ENCODE results near the gene ODC1. TPM values are rescaled to one million over a fixed set of nuclear protein-coding genes. Genes with fewer than 3 reads are reported as not detected.

ODC1 gene
- polyA plus RNA-seq, 1 of the 3 experiments (the other 2 are of a cell fraction): 253 TPM

- Histone ChIP-seq H3K27me3 (ENCODE audit: insufficient read depth) (no peaks in the 10 kb centered on the region), H3K9me2 (no peaks in the 10 kb centered on the region), H3K36me3 (replicated peaks in 1 of 2; ENCODE audit: control insufficient read depth in 1 of 2, insufficient read depth in 2 of 2, low read length in 1 of 2) (no peaks in the 10 kb centered on the region), H3K4me3 (ENCODE audit: low read depth in 2 of 2, low read length in 1 of 2) (no peak overlapping the region), H3K4me1 (ENCODE audit: control insufficient read depth in 1 of 2, insufficient read depth in 2 of 2, low read depth in 1 of 2, low read length in 1 of 2) (peaks cover 0 to 3% of the 10 kb centered on the region in 2 experiments; a peak in 2 of 4 replicates), H3F3A (replicated peaks; ENCODE audit: insufficient read depth) (no peaks in the 10 kb centered on the region), H4K20me1 (ENCODE audit: insufficient read depth) (no peaks in the 10 kb centered on the region), H2AFZ (ENCODE audit: low read depth) (no peak overlapping the region), H3K27ac (ENCODE audit: low read depth in 2 of 2, low read length in 1 of 2) (no peak overlapping the region), H3K9me3 (peaks cover 8% of the 10 kb centered on the region; the same call in 1 of the 2 replicates), H3K4me2 (no peak overlapping the region), H3K9ac (no peak overlapping the region), H3K79me2 (ENCODE audit: insufficient read depth) (no peaks in the 10 kb centered on the region)
- TF ChIP-seq FOXJ3 (CRISPR knock-in tag; IDR thresholded peaks at IDR 0.05): no peak
- TF ChIP-seq SMC3 (IDR thresholded peaks at IDR 0.05; ENCODE audit: low read depth, low read length): no peak
- TF ChIP-seq TAF1 (IDR thresholded peaks at IDR 0.05; ENCODE audit: borderline replicate concordance, low read depth, low read length): no peak
- TF ChIP-seq, protein P1, sequence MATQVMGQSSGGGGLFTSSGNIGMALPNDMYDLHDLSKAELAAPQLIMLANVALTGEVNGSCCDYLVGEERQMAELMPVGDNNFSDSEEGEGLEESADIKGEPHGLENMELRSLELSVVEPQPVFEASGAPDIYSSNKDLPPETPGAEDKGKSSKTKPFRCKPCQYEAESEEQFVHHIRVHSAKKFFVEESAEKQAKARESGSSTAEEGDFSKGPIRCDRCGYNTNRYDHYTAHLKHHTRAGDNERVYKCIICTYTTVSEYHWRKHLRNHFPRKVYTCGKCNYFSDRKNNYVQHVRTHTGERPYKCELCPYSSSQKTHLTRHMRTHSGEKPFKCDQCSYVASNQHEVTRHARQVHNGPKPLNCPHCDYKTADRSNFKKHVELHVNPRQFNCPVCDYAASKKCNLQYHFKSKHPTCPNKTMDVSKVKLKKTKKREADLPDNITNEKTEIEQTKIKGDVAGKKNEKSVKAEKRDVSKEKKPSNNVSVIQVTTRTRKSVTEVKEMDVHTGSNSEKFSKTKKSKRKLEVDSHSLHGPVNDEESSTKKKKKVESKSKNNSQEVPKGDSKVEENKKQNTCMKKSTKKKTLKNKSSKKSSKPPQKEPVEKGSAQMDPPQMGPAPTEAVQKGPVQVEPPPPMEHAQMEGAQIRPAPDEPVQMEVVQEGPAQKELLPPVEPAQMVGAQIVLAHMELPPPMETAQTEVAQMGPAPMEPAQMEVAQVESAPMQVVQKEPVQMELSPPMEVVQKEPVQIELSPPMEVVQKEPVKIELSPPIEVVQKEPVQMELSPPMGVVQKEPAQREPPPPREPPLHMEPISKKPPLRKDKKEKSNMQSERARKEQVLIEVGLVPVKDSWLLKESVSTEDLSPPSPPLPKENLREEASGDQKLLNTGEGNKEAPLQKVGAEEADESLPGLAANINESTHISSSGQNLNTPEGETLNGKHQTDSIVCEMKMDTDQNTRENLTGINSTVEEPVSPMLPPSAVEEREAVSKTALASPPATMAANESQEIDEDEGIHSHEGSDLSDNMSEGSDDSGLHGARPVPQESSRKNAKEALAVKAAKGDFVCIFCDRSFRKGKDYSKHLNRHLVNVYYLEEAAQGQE (IDR thresholded peaks at IDR 0.05; ENCODE audit: low read depth, low read length): no peak
- no peak for TF ChIP-seq RAD21 (IDR thresholded peaks at IDR 0.05; ENCODE audit: low read length)
- DNase-seq: no peak
- ChIA-PET POLR2A (interaction anchor here (0.9 kb wide), 1 partner anchor 30 kb away, joined by 4 read pairs; no protein-coding TSS in a partner anchor), CTCF (interaction anchor here (0.6 to 1.7 kb wide), 2 partner anchors 10 kb away, joined by 3 to 5 read pairs; no protein-coding TSS in a partner anchor)
- 77% methylated on average over 22 of the region's 22 CpGs for WGBS (ENCODE audit: low lambda C conversion rate)
Measured at GRCh38 chr2:10493634-10494281, 45.6 kb upstream of the ODC1 start.

GRCh38 chr2:10493075-10493633 is 45.0 kb upstream of the ODC1 start:
- no peak overlapping the region for H2AFZ ChIP-seq (ENCODE audit: low read depth)
- no peaks in the 10 kb centered on the region for H3K79me2 ChIP-seq (ENCODE audit: insufficient read depth)
- H3F3A ChIP-seq (replicated peaks; ENCODE audit: insufficient read depth): no peaks in the 10 kb centered on the region
- no peak for TF ChIP-seq RCOR1 (IDR thresholded peaks at IDR 0.05; ENCODE audit: low read length)
- WGBS (ENCODE audit: low lambda C conversion rate): 78% methylated on average over 5 of the region's 5 CpGs
- no peak overlapping the region for H3K4me2 ChIP-seq
- H3K9me3 ChIP-seq: peaks cover 8% of the 10 kb centered on the region; the same call in 1 of the 2 replicates
- H3K9me2 ChIP-seq: no peaks in the 10 kb centered on the region
- H3K4me3 ChIP-seq (ENCODE audit: low read depth in 2 of 2, low read length in 1 of 2): no peak overlapping the region
- POLR2A ChIA-PET: interaction anchor here (0.9 kb wide), 1 partner anchor 30 kb away, joined by 4 read pairs; no protein-coding TSS in a partner anchor
- H3K27me3 ChIP-seq (ENCODE audit: insufficient read depth): no peaks in the 10 kb centered on the region
- no peak overlapping the region for H3K9ac ChIP-seq
- no peak for DNase-seq
- CTCF ChIA-PET: no interaction called here
- H3K4me1 ChIP-seq (ENCODE audit: control insufficient read depth in 1 of 2, insufficient read depth in 2 of 2, low read depth in 1 of 2, low read length in 1 of 2): peaks cover 0 to 3% of the 10 kb centered on the region in 2 experiments; a peak in 2 of 4 replicates
- H3K36me3 ChIP-seq (replicated peaks in 1 of 2; ENCODE audit: control insufficient read depth in 1 of 2, insufficient read depth in 2 of 2, low read length in 1 of 2): no peaks in the 10 kb centered on the region
- no peaks in the 10 kb centered on the region for H4K20me1 ChIP-seq (ENCODE audit: insufficient read depth)
- H3K27ac ChIP-seq (ENCODE audit: low read depth in 2 of 2, low read length in 1 of 2): no peak overlapping the region
